HL-60/S4 (cell line): ENCODE data around the gene RELN.
"Not testable (repeated sequence)": the region's sequence is repeated elsewhere in the genome, so short reads cannot be mapped to it uniquely, and the experiment has no call there.

Experiments
- in situ Hi-C: fragments of 300-500 bp; cut with MboI; formaldehyde crosslinking; loops from 2 replicates; pipeline ENCODE4 v1.14.3; 2022; ENCODE audit warnings: low sequenced_read_pairs

Gene RELN

GRCh38 chr7:103533761-103534160, 455.7 kb downstream of the RELN start:
- in situ Hi-C loops = no loop called here

- in situ Hi-C loops = no loop called here
Observed at GRCh38 chr7:103532955-103533354, 456.5 kb downstream of the RELN start.

- in situ Hi-C loops = no loop called here
Observed at GRCh38 chr7:103528152-103528551, 461.3 kb downstream of the RELN start.

GRCh38 chr7:103525937-103526336, 463.5 kb downstream of the RELN start:
- in situ Hi-C loops = no loop called here

GRCh38 chr7:103524042-103524907, 465.2 kb downstream of the RELN start:
- in situ Hi-C loops = no loop called here

- in situ Hi-C loops = no loop called here
Observed at GRCh38 chr7:103521937-103522336, 467.5 kb downstream of the RELN start.

- in situ Hi-C loops = no loop called here
Observed at GRCh38 chr7:103504505-103505135, 484.8 kb downstream of the RELN start.

GRCh38 chr7:103501206-103501605, 488.3 kb downstream of the RELN start:
- in situ Hi-C loops = no loop called here

- in situ Hi-C loops = no loop called here
Observed at GRCh38 chr7:103499976-103500375, 489.5 kb downstream of the RELN start.

- in situ Hi-C loops = no loop called here
Observed at GRCh38 chr7:103487419-103487818, 502.0 kb downstream of the RELN start.

- in situ Hi-C loops = not testable (repeated sequence)
Observed at GRCh38 chr7:103486873-103487272, 502.6 kb downstream of the RELN start.

GRCh38 chr7:103480771-103481170, 508.7 kb downstream of the RELN start:
- in situ Hi-C loops = no loop called here

GRCh38 chr7:103474956-103475355, 514.5 kb downstream of the RELN start:
- in situ Hi-C loops = no loop called here

- in situ Hi-C loops = no loop called here
Observed at GRCh38 chr7:103469095-103469948, 520.1 kb downstream of the RELN start.

- in situ Hi-C loops = no loop called here
Observed at GRCh38 chr7:103466814-103467213, 522.6 kb downstream of the RELN start.

- in situ Hi-C loops = no loop called here
Observed at GRCh38 chr7:103462358-103462757, 527.1 kb downstream of the RELN start.

GRCh38 chr7:103447073-103447960, 542.1 kb downstream of the RELN start:
- in situ Hi-C loops = no loop called here

- in situ Hi-C loops = no loop called here
Observed at GRCh38 chr7:103446049-103446520, 543.4 kb downstream of the RELN start, which contains the start of gene SLC26A5. SLC26A5 (minus strand) TSS chr7:103446207; CDS start chr7:103421514, 24,693 bp downstream.

- in situ Hi-C loops = no loop called here
Observed at GRCh38 chr7:103445228-103446048, 544.0 kb downstream of the RELN start.
